Camera-type eye (tissue), 1 donor: ENCODE measurements around the gene CFAP53. TPM values are rescaled to one million over a fixed set of nuclear protein-coding genes. Genes with fewer than 3 reads are reported as not detected.

Experiments used
- total RNA-seq: library from RNA; depleted of rRNA; stranded (reverse); fragments of >200 nt; gene quantifications from one replicate; pipeline ENCODE4 v1.2.3, GENCODE V29; 2014

Gene CFAP53
- 1.2 TPM for total RNA-seq

GRCh38 chr18:50266248-50266704, at the start of gene CFAP53:
TSS of gene CFAP53 (minus strand) at chr18:50266495. CDS start at chr18:50266404, 91 bp downstream.

GRCh38 chr18:50287441-50288347, 21.4 kb upstream of the CFAP53 start, which contains the start of gene CXXC1:
TSS of gene CXXC1 (minus strand) at chr18:50287692. CDS start at chr18:50287589, 103 bp downstream.

GRCh38 chr18:50281295-50281971, 15.1 kb upstream of the CFAP53 start, which contains the start of gene MBD1:
TSS of gene MBD1 (minus strand) at chr18:50281523. CDS start at chr18:50279992, 1,531 bp downstream.

GRCh38 chr18:50194631-50195532, 71.4 kb downstream of the CFAP53 start, which contains the start of gene MYO5B:
TSS of gene MYO5B (minus strand) at chr18:50195147. CDS start at chr18:50194793, 354 bp downstream.

Other genes starting within 250 kb of the CFAP53 start
- 56.7 TPM for gene MYO5B, start 71.3 kb downstream of the CFAP53 start, total RNA-seq
- 104 TPM for gene MBD1, start 15.0 kb upstream of the CFAP53 start, total RNA-seq
- gene CXXC1, start 21.2 kb upstream of the CFAP53 start, total RNA-seq, result 62.3 TPM
- gene SKA1, start 108.6 kb upstream of the CFAP53 start, total RNA-seq, result 2.5 TPM